Duodenal mucosa (tissue), 2 donors: Measurements from ENCODE around the gene DCLK2.

Source experiments
- H3K27ac ChIP-seq: one replicate; pipeline ENCODE4 v1.7.0; 2013; ENCODE audit warnings: low read depth, low read length
- H3K27me3 ChIP-seq, 2 donors: one replicate each; pipeline ENCODE4 v1.7.0; 2013; ENCODE audit warnings: low read length in 2 of 2, control low read depth in 1 of 2; ENCODE audit not compliant: insufficient read depth in 2 of 2, control insufficient read depth in 1 of 2
- H3K36me3 ChIP-seq, 2 donors: one replicate each; pipeline ENCODE4 v1.7.0; 2013; ENCODE audit warnings: low read length in 2 of 2, control low read depth in 1 of 2; ENCODE audit not compliant: insufficient read depth in 2 of 2, control insufficient read depth in 1 of 2
- H3K4me1 ChIP-seq, 2 donors: one replicate each; pipeline ENCODE4 v1.7.0; 2013; ENCODE audit warnings: low read length in 2 of 2, control low read depth in 1 of 2; ENCODE audit not compliant: insufficient read depth in 2 of 2, control insufficient read depth in 1 of 2
- H3K4me3 ChIP-seq, 2 donors: one replicate each; pipeline ENCODE4 v1.7.0; 2013; ENCODE audit warnings: low read length in 2 of 2, low read depth in 1 of 2
- H3K9ac ChIP-seq, 2 donors: one replicate each; pipeline ENCODE4 v1.7.0; 2013; ENCODE audit warnings: low read length in 2 of 2, low read depth in 1 of 2
- H3K9me3 ChIP-seq, 2 donors: one replicate each; pipeline ENCODE4 v1.7.0; 2013; ENCODE audit warnings: low read length in 2 of 2, control low read depth in 1 of 2; ENCODE audit not compliant: control insufficient read depth in 1 of 2

The DCLK2 gene

GRCh38 chr4:150127757-150128156, 49.5 kb downstream of the DCLK2 start:
- Histone ChIP-seq H3K27me3 (no peaks in the 10 kb centered on the region), H3K4me1 (no peaks in the 10 kb centered on the region), H3K9ac (no peak overlapping the region), H3K4me3 (no peak overlapping the region), H3K9me3 (no peaks in the 10 kb centered on the region), H3K27ac (no peak overlapping the region), H3K36me3 (no peaks in the 10 kb centered on the region)

- H3K36me3 ChIP-seq: no peaks in the 10 kb centered on the region
- H3K9ac ChIP-seq: no peak overlapping the region
- H3K4me3 ChIP-seq: no peak overlapping the region
- no peaks in the 10 kb centered on the region for H3K27me3 ChIP-seq
- no peaks in the 10 kb centered on the region for H3K4me1 ChIP-seq
- H3K27ac ChIP-seq: no peak overlapping the region
- H3K9me3 ChIP-seq: no peaks in the 10 kb centered on the region
Measured at GRCh38 chr4:150130933-150131332, 52.7 kb downstream of the DCLK2 start.

- H3K27ac ChIP-seq: no peak overlapping the region
- H3K4me1 ChIP-seq: no peaks in the 10 kb centered on the region
- H3K27me3 ChIP-seq: no peaks in the 10 kb centered on the region
- no peaks in the 10 kb centered on the region for H3K9me3 ChIP-seq
- H3K4me3 ChIP-seq: no peak overlapping the region
- H3K9ac ChIP-seq: no peak overlapping the region
- no peaks in the 10 kb centered on the region for H3K36me3 ChIP-seq
Measured at GRCh38 chr4:150131581-150132228, 53.5 kb downstream of the DCLK2 start.

- no peak overlapping the region for H3K9ac ChIP-seq
- no peak overlapping the region for H3K27ac ChIP-seq
- no peaks in the 10 kb centered on the region for H3K4me1 ChIP-seq
- no peaks in the 10 kb centered on the region for H3K27me3 ChIP-seq
- H3K4me3 ChIP-seq: no peak overlapping the region
- no peaks in the 10 kb centered on the region for H3K9me3 ChIP-seq
- H3K36me3 ChIP-seq: no peaks in the 10 kb centered on the region
Measured at GRCh38 chr4:150133605-150134004, 55.4 kb downstream of the DCLK2 start.

- Histone ChIP-seq H3K4me3 (no peak overlapping the region), H3K27me3 (no peaks in the 10 kb centered on the region), H3K9me3 (no peaks in the 10 kb centered on the region), H3K36me3 (no peaks in the 10 kb centered on the region), H3K27ac (no peak overlapping the region), H3K9ac (no peak overlapping the region), H3K4me1 (no peaks in the 10 kb centered on the region)
Measured at GRCh38 chr4:150135134-150135772, 57.0 kb downstream of the DCLK2 start.

- no peak overlapping the region for H3K4me3 ChIP-seq
- no peaks in the 10 kb centered on the region for H3K9me3 ChIP-seq
- no peaks in the 10 kb centered on the region for H3K4me1 ChIP-seq
- no peak overlapping the region for H3K27ac ChIP-seq
- H3K27me3 ChIP-seq: no peaks in the 10 kb centered on the region
- H3K36me3 ChIP-seq: no peaks in the 10 kb centered on the region
- H3K9ac ChIP-seq: no peak overlapping the region
Measured at GRCh38 chr4:150136036-150136435, 57.8 kb downstream of the DCLK2 start.

- Histone ChIP-seq H3K4me1 (no peaks in the 10 kb centered on the region), H3K27ac (no peak overlapping the region), H3K4me3 (no peak overlapping the region), H3K9me3 (no peaks in the 10 kb centered on the region), H3K27me3 (no peaks in the 10 kb centered on the region), H3K36me3 (no peaks in the 10 kb centered on the region), H3K9ac (no peak overlapping the region)
Measured at GRCh38 chr4:150136481-150136880, 58.2 kb downstream of the DCLK2 start.

GRCh38 chr4:150139297-150139865, 61.1 kb downstream of the DCLK2 start:
- H3K27ac ChIP-seq: no peak overlapping the region
- no peaks in the 10 kb centered on the region for H3K4me1 ChIP-seq
- H3K36me3 ChIP-seq: no peaks in the 10 kb centered on the region
- no peaks in the 10 kb centered on the region for H3K9me3 ChIP-seq
- no peak overlapping the region for H3K9ac ChIP-seq
- no peak overlapping the region for H3K4me3 ChIP-seq
- no peaks in the 10 kb centered on the region for H3K27me3 ChIP-seq

GRCh38 chr4:150140774-150141400, 62.6 kb downstream of the DCLK2 start:
- Histone ChIP-seq H3K9me3 (no peaks in the 10 kb centered on the region), H3K27ac (no peak overlapping the region), H3K4me1 (no peaks in the 10 kb centered on the region), H3K36me3 (no peaks in the 10 kb centered on the region), H3K4me3 (no peak overlapping the region), H3K9ac (no peak overlapping the region), H3K27me3 (no peaks in the 10 kb centered on the region)

- no peak overlapping the region for H3K9ac ChIP-seq
- H3K4me1 ChIP-seq: no peaks in the 10 kb centered on the region
- no peak overlapping the region for H3K27ac ChIP-seq
- H3K27me3 ChIP-seq: no peaks in the 10 kb centered on the region
- no peak overlapping the region for H3K4me3 ChIP-seq
- no peaks in the 10 kb centered on the region for H3K36me3 ChIP-seq
- no peaks in the 10 kb centered on the region for H3K9me3 ChIP-seq
Measured at GRCh38 chr4:150141756-150142155, 63.5 kb downstream of the DCLK2 start.
